Right lobe of liver (tissue), 4 donors: Measurements from ENCODE around the gene PPFIBP1.

Source experiments
- POLR2A ChIP-seq: fragments of 450-650 bp; IDR thresholded peaks from one replicate; pipeline ENCODE4 v1.6.1; 2017; ENCODE audit warnings: antibody characterized with exemption, mild to moderate bottlenecking
- TF ChIP-seq, protein P1 (sequence below), 4 donors: fragments of 200-600 bp in 3 of 4; fragments of 450-650 bp in 1 of 4; IDR thresholded peaks; one replicate each; pipeline versions ENCODE4 v1.5.1 to v1.8.0; 2016 to 2022; ENCODE audit warnings: antibody characterized with exemption in 4 of 4, mild to moderate bottlenecking in 2 of 4
- donor health status: DM: no; HTN: no; CAD: no.
- donor health status: DM: no; HTN: no; CAD: no.
- donor health status: DM: no; HTN: yes; CAD: no.

DNA sequence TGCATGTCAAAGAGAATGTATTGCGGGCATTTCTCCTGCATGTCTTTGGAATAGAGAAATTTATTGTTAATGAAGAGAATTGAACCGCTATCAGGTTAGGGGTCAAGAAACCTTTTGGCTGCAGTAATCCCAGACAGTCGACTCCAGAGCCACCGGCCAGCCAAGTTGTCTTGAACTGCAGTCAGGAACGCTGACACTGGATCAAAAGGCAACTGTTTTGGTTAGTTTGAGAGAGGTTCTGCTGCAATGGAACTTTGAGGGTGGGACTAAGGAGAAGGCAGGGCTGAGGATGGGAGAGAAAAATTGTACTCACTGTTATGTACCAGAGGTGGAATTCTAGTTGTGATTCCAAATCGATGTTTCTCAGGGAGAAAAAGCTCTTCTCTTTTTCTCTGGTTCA is 28.2 kb downstream of the PPFIBP1 start:
- no peak for TF ChIP-seq POLR2A
- TF ChIP-seq, protein P1, sequence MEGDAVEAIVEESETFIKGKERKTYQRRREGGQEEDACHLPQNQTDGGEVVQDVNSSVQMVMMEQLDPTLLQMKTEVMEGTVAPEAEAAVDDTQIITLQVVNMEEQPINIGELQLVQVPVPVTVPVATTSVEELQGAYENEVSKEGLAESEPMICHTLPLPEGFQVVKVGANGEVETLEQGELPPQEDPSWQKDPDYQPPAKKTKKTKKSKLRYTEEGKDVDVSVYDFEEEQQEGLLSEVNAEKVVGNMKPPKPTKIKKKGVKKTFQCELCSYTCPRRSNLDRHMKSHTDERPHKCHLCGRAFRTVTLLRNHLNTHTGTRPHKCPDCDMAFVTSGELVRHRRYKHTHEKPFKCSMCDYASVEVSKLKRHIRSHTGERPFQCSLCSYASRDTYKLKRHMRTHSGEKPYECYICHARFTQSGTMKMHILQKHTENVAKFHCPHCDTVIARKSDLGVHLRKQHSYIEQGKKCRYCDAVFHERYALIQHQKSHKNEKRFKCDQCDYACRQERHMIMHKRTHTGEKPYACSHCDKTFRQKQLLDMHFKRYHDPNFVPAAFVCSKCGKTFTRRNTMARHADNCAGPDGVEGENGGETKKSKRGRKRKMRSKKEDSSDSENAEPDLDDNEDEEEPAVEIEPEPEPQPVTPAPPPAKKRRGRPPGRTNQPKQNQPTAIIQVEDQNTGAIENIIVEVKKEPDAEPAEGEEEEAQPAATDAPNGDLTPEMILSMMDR (IDR thresholded peaks at IDR 0.05): no peak
